Measurements from ENCODE around the gene ATP2B2.

ATP2B2 gene

GRCh38 chr3:10450494-10451440 is 54.6 kb downstream of the ATP2B2 start:
- DNase-seq (ENCODE audit: low read depth in 3 of 3) = no peak

GRCh38 chr3:10449436-10449835 is 56.0 kb downstream of the ATP2B2 start:
- DNase-seq (ENCODE audit: low read depth in 3 of 3) = no peak

GRCh38 chr3:10448544-10448943 is 56.8 kb downstream of the ATP2B2 start:
- DNase-seq (ENCODE audit: low read depth in 3 of 3) = no peak

- no peak for DNase-seq (ENCODE audit: low read depth in 3 of 3)
Observed at GRCh38 chr3:10447527-10448260, 57.7 kb downstream of the ATP2B2 start.

- DNase-seq (ENCODE audit: low read depth in 3 of 3) = no peak
Observed at GRCh38 chr3:10447110-10447509, 58.3 kb downstream of the ATP2B2 start.

GRCh38 chr3:10445561-10446175 is 59.7 kb downstream of the ATP2B2 start:
- DNase-seq (ENCODE audit: low read depth in 3 of 3) = no peak

GRCh38 chr3:10444511-10444910 is 60.9 kb downstream of the ATP2B2 start:
- no peak for DNase-seq (ENCODE audit: low read depth in 3 of 3)

- DNase-seq (ENCODE audit: low read depth in 3 of 3) = no peak
Observed at GRCh38 chr3:10444110-10444429, 61.3 kb downstream of the ATP2B2 start.

- no peak for DNase-seq (ENCODE audit: low read depth in 3 of 3)
Observed at GRCh38 chr3:10443272-10444109, 61.9 kb downstream of the ATP2B2 start.

GRCh38 chr3:10442151-10442795 is 63.1 kb downstream of the ATP2B2 start:
- DNase-seq (ENCODE audit: low read depth in 3 of 3) = no peak

- DNase-seq (ENCODE audit: low read depth in 3 of 3) = no peak
Observed at GRCh38 chr3:10440684-10441083, 64.7 kb downstream of the ATP2B2 start.

GRCh38 chr3:10438902-10439610 is 66.3 kb downstream of the ATP2B2 start:
- DNase-seq (ENCODE audit: low read depth in 3 of 3) = no peak

GRCh38 chr3:10437995-10438901 is 67.1 kb downstream of the ATP2B2 start:
- DNase-seq (ENCODE audit: low read depth in 3 of 3) = no peak

- peak; percentile 24 to 63 (median 29) for DNase-seq (ENCODE audit: low read depth in 3 of 3)
Observed at GRCh38 chr3:10437272-10437994, 68.0 kb downstream of the ATP2B2 start.

- DNase-seq (ENCODE audit: low read depth in 3 of 3) = no peak
Observed at GRCh38 chr3:10435850-10436249, 69.5 kb downstream of the ATP2B2 start.

GRCh38 chr3:10434938-10435336 is 70.4 kb downstream of the ATP2B2 start:
- DNase-seq (ENCODE audit: low read depth in 3 of 3) = no peak

- DNase-seq (ENCODE audit: low read depth in 3 of 3) = no peak
Observed at GRCh38 chr3:10434144-10434937, 71.0 kb downstream of the ATP2B2 start.

- no peak for DNase-seq (ENCODE audit: low read depth in 3 of 3)
Observed at GRCh38 chr3:10432931-10433330, 72.5 kb downstream of the ATP2B2 start.
